HG02970 (cell line): ENCODE measurements around the gene DENND2A.
"Not testable (repeated sequence)": the region's sequence is repeated elsewhere in the genome, so short reads cannot be mapped to it uniquely, and the experiment has no call there.

Experiments used
- ATAC-seq: cut with Tn5 transposase; IDR thresholded peaks from one replicate; pipeline ENCODE4 v1.9.1; 2021; ENCODE audit warnings: mild to moderate bottlenecking, moderate library complexity, moderate number of reproducible peaks; ENCODE audit not compliant: unreplicated experiment, low FRiP score

Gene DENND2A

GRCh38 chr7:140649556-140650205 is 9.1 kb upstream of the DENND2A start:
- no peak for ATAC-seq

GRCh38 chr7:140646931-140647647 is 6.5 kb upstream of the DENND2A start:
- no peak for ATAC-seq

- no peak for ATAC-seq
Observed at GRCh38 chr7:140645166-140645900, 4.7 kb upstream of the DENND2A start.

GRCh38 chr7:140644761-140645160 is 4.1 kb upstream of the DENND2A start:
- not testable (repeated sequence) for ATAC-seq

- no peak for ATAC-seq
Observed at GRCh38 chr7:140643416-140643815, 2.8 kb upstream of the DENND2A start.

GRCh38 chr7:140641524-140642195 is 1.0 kb upstream of the DENND2A start:
- ATAC-seq: no peak

GRCh38 chr7:140640060-140640637 is 464 bp downstream of the DENND2A start:
- ATAC-seq: no peak

GRCh38 chr7:140639366-140640053 is 1.1 kb downstream of the DENND2A start:
- no peak for ATAC-seq

- no peak for ATAC-seq
Observed at GRCh38 chr7:140638173-140638791, 2.3 kb downstream of the DENND2A start.

GRCh38 chr7:140637400-140637799 is 3.2 kb downstream of the DENND2A start:
- no peak for ATAC-seq

- no peak for ATAC-seq
Observed at GRCh38 chr7:140635816-140636215, 4.8 kb downstream of the DENND2A start.

- no peak for ATAC-seq
Observed at GRCh38 chr7:140635345-140635744, 5.3 kb downstream of the DENND2A start.

- no peak for ATAC-seq
Observed at GRCh38 chr7:140631602-140632001, 9.0 kb downstream of the DENND2A start.

- ATAC-seq: no peak
Observed at GRCh38 chr7:140631021-140631420, 9.6 kb downstream of the DENND2A start.

GRCh38 chr7:140625908-140626868 is 14.4 kb downstream of the DENND2A start:
- ATAC-seq: no peak

- ATAC-seq: not testable (repeated sequence)
Observed at GRCh38 chr7:140625192-140625558, 15.4 kb downstream of the DENND2A start.

GRCh38 chr7:140624392-140625191 is 16.0 kb downstream of the DENND2A start:
- ATAC-seq: no peak

- no peak for ATAC-seq
Observed at GRCh38 chr7:140623980-140624379, 16.6 kb downstream of the DENND2A start.
